ENCODE results near the gene EPB42. TPM values are rescaled to one million over a fixed set of nuclear protein-coding genes. Genes with fewer than 3 reads are reported as not detected.
"Not testable (repeated sequence)": the region's sequence is repeated elsewhere in the genome, so short reads cannot be mapped to it uniquely, and the experiment has no call there.

EPB42 gene
- total RNA-seq, 1 experiment from 2014 or later = not detected

DNA sequence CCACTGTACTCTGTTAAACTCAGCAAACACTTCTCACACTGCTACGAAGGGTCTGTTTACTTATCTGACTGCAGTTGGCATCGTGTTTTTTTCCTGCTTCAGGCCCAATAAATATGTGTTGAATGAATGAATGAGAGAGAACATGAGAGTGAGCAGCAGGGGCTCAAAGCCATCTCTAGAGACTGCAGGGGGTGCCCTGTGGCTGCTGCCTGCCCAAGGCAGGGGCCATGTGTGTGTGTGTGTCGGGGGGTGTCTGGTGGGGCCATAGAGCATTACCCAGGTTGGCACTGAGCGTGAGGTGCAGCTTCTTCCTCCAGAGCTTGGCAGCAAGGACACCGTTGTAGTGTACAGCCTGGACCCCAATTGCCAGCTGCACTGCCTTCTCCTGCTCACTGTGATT is 14.8 kb downstream of the EPB42 start:
- H3K27me3 ChIP-seq = no peaks in the 10 kb centered on the region
- no peak overlapping the region for H3K4me3 ChIP-seq
- H3K36me3 ChIP-seq = no peaks in the 10 kb centered on the region
- H3K9me3 ChIP-seq = no peaks in the 10 kb centered on the region
- no peak for DNase-seq

DNA sequence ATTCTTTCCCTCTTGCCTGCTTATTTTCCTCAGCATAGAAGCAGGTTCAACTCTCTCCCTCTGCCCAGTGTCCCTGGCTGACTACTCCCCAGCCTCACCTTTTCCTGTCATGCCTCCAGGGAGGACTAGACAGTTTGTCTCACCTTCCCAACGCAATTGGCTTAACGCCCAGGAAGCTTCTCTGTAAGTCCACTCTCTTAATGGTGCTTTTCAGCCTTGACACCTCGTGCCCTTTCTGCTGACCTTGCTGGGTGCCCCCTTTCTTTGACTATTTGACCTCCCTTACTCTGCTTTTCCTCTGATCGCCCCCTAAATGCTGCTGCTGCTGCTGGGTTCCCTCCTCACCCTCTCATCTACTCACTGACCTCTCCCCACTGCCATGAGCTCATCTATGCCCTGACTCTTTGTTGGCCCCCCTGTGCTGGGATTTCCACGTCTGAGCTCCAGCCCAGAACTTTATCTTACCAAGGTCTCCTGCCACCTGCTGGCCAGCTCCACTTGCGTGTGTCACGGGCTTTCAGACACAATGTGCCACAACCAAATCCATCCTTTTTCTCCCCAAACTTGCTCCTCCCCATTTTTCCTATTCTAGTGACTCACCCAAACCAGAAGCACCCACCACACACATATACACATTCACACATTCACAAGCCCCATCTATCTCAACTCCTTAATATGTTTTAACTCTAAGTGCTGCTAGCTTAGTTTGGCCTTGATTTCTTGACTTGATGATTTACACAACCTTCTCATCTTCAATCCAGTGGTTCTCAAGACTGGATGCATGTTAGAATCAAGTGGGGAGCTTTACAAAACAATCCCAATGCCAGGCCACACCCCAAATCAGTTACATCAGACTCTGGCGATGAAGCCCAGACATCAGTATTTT is 16.6 kb downstream of the EPB42 start:
- Histone ChIP-seq H3K36me3 (no peaks in the 10 kb centered on the region), H3K27me3 (no peaks in the 10 kb centered on the region), H3K9me3 (no peaks in the 10 kb centered on the region), H3K4me3 (no peak overlapping the region)
- peak; percentile 68 for DNase-seq

DNA sequence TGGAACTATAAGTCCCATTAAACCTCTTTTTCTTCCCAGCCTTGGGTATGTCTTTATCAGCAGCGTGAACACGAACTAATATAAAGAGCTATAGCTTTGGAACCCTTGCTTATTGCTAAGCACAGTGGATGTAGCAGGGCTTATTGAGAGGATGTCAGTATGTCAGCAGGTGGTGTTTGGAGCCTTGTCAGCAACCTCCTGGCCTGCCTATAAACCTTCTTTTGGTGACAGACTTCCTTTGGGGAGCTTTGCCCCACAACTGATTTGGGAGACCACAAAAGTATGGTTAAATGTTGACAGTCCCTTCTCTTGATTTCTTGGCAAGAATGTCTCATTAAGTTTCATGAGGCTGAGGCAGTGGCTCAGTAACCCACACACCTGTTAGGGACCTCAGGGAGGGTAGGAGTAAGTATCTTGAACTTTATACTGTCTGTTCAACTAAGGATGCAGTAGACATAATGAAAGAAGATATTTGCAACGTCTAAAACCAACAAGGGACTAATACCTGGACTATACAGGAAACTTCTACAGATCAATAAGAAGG is 20.8 kb downstream of the EPB42 start:
- no peak overlapping the region for H3K4me3 ChIP-seq
- DNase-seq = no peak
- no peaks in the 10 kb centered on the region for H3K27me3 ChIP-seq
- peaks cover 21% of the 10 kb centered on the region for H3K36me3 ChIP-seq
- no peaks in the 10 kb centered on the region for H3K9me3 ChIP-seq

- DNase-seq = no peak
- Histone ChIP-seq H3K36me3 (peaks cover 30% of the 10 kb centered on the region), H3K27me3 (no peaks in the 10 kb centered on the region), H3K4me3 (no peak overlapping the region), H3K9me3 (no peaks in the 10 kb centered on the region)
Observed at GRCh38 chr15:43198992-43199391, 21.8 kb downstream of the EPB42 start.

- H3K4me3 ChIP-seq, H3K27me3 ChIP-seq, H3K9me3 ChIP-seq, DNase-seq: not testable (repeated sequence)
- H3K36me3 ChIP-seq = peaks cover 30% of the 10 kb centered on the region
Observed at GRCh38 chr15:43198556-43198955, 22.3 kb downstream of the EPB42 start.

- H3K27me3 ChIP-seq = not testable (repeated sequence)
Observed at GRCh38 chr15:43197773-43198172, 23.0 kb downstream of the EPB42 start.

GRCh38 chr15:43196760-43197548 is 23.9 kb downstream of the EPB42 start:
- no peak for DNase-seq
- Histone ChIP-seq H3K4me3 (no peak overlapping the region), H3K27me3 (no peaks in the 10 kb centered on the region), H3K9me3 (no peaks in the 10 kb centered on the region), H3K36me3 (peaks cover 41% of the 10 kb centered on the region)

More at GRCh38 chr15:43197773-43198172, 23.0 kb downstream of the EPB42 start:
- not testable (repeated sequence) for H3K9me3 ChIP-seq, DNase-seq, H3K4me3 ChIP-seq
- peaks cover 33% of the 10 kb centered on the region for H3K36me3 ChIP-seq

GRCh38 chr15:43194795-43195194 is 26.0 kb downstream of the EPB42 start:
- Histone ChIP-seq H3K27me3 (no peaks in the 10 kb centered on the region), H3K9me3 (no peaks in the 10 kb centered on the region), H3K4me3 (no peak overlapping the region), H3K36me3 (peaks cover 59% of the 10 kb centered on the region)
- DNase-seq = no peak

- Histone ChIP-seq H3K27me3 (no peaks in the 10 kb centered on the region), H3K36me3 (peaks cover 67% of the 10 kb centered on the region), H3K9me3 (no peaks in the 10 kb centered on the region), H3K4me3 (no peak overlapping the region)
- no peak for DNase-seq
Observed at GRCh38 chr15:43193710-43194109, 27.1 kb downstream of the EPB42 start.

GRCh38 chr15:43190178-43190577 is 30.6 kb downstream of the EPB42 start:
- peak; percentile 61 for DNase-seq
- Histone ChIP-seq H3K4me3 (no peak overlapping the region), H3K27me3 (no peaks in the 10 kb centered on the region), H3K9me3 (no peaks in the 10 kb centered on the region), H3K36me3 (peaks cover 48% of the 10 kb centered on the region)

- DNase-seq = no peak
- peaks cover 39% of the 10 kb centered on the region for H3K36me3 ChIP-seq
Observed at GRCh38 chr15:43189296-43189695, 31.5 kb downstream of the EPB42 start.

DNA sequence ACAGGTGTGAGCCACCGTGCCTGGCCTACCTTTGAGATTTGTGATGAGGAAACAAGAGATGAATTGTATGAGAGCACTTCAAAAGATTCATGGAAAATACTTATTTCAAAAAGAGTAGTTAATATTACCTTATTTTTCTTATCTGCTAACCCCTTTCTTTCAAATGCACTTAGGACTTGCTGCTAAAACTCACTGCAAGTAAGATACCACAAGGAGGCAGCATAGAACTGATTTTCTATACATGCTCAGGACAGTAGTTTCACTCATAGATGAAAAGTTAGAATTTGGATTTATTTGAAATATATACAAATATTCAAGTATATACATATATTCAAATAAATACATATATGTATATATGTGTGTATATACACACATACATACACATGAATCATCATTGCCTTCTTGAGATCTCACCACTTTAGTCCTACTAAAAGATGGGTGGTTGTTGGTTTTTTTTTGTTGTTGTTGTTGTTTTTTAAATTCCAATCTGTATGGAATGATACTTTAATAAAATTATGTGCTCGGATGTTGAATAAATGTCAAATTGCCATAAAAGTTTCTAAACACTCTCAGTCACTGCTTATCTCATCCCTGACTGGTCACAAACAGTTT is 33.2 kb downstream of the EPB42 start:
- Histone ChIP-seq H3K4me3 (no peak overlapping the region), H3K27me3 (no peaks in the 10 kb centered on the region), H3K36me3 (peaks cover 35% of the 10 kb centered on the region), H3K9me3 (no peaks in the 10 kb centered on the region)
- DNase-seq = no peak

More at GRCh38 chr15:43189296-43189695, 31.5 kb downstream of the EPB42 start:
- Histone ChIP-seq H3K9me3 (no peaks in the 10 kb centered on the region), H3K4me3 (no peak overlapping the region), H3K27me3 (no peaks in the 10 kb centered on the region)

DNA sequence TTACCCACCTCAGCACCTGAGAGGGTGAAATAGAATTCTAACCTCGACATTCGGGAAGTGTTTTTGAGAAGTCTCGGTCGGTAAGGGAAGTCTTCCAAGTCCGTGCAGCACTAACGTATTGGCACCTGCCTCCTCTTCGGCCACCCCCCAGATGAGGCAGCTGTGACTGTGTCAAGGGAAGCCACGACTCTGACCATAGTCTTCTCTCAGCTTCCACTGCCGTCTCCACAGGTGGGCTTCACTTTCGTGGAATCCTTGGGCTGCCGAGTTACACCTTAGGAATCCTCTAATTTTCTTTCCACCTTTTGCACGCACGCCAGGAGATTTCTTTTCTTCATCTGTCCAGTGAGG is 34.8 kb downstream of the EPB42 start:
- H3K27me3 ChIP-seq = no peaks in the 10 kb centered on the region
- peaks cover 21% of the 10 kb centered on the region for H3K36me3 ChIP-seq
- no peaks in the 10 kb centered on the region for H3K9me3 ChIP-seq
- peak overlapping the region; percentile 78 for H3K4me3 ChIP-seq
- DNase-seq = no peak

GRCh38 chr15:43185157-43186002 is 35.4 kb downstream of the EPB42 start, which contains the start of gene CCNDBP1:
Gene CCNDBP1, plus strand, starts transcription at chr15:43185403. Its CDS starts 96 bp downstream, at chr15:43185499.
- Histone ChIP-seq H3K9me3 (no peaks in the 10 kb centered on the region), H3K4me3 (peak within 1 kb of the TSS; percentile 78), H3K36me3 (peaks cover 15% of the 10 kb centered on the region), H3K27me3 (no peaks in the 10 kb centered on the region)
- peak; percentile 97 for DNase-seq

DNA sequence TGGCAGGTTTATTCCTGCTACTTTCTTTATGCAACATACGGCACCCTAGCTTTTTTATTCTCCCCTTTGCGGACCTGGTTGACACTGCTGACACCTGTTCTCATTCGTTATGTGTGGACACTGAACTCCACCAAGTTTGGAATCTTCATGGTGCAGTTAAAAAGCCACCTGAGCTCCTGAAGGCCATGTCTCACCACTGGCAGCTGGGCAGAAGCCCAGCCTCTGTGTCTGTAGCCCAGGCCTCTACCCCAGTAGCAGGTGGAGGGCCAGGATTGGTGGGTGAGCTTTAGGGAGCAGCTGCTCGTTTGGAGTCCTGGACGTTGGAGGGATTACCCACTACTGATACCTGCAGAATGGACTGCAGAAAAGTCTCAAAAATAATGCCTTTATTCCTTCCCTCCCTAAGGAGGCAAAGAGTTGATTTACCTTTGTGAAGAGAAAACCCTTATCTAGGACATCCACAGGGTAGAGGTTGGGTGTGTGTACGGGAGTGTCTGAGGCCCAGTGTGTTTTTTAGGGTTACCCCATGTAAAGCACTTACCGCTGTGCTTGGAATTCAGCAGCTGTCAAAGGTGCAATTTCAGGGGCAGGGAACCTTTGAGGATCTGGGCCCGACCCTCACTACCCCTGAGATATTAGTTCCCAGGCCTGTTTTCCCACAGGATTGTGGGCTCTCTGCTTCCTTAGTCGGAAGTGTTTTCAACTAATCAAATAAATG is 36.3 kb downstream of the EPB42 start:
- no peaks in the 10 kb centered on the region for H3K9me3 ChIP-seq
- peak overlapping the region; percentile 78 for H3K4me3 ChIP-seq

More for the DNA sequence above, 36.3 kb downstream of the EPB42 start:
- Histone ChIP-seq H3K27me3 (no peaks in the 10 kb centered on the region), H3K36me3 (peaks cover 7% of the 10 kb centered on the region)
- DNase-seq = no peak

All from MG63 (cell line).